SKM-1 (cell line): ENCODE measurements around the gene IGSF8.

ENCODE experiments used
- DNase-seq: peaks from one replicate; lab custom pipeline; 2025; ENCODE audit not compliant: unreplicated experiment; lab: John Stamatoyannopoulos, UW

The IGSF8 gene, protein sequence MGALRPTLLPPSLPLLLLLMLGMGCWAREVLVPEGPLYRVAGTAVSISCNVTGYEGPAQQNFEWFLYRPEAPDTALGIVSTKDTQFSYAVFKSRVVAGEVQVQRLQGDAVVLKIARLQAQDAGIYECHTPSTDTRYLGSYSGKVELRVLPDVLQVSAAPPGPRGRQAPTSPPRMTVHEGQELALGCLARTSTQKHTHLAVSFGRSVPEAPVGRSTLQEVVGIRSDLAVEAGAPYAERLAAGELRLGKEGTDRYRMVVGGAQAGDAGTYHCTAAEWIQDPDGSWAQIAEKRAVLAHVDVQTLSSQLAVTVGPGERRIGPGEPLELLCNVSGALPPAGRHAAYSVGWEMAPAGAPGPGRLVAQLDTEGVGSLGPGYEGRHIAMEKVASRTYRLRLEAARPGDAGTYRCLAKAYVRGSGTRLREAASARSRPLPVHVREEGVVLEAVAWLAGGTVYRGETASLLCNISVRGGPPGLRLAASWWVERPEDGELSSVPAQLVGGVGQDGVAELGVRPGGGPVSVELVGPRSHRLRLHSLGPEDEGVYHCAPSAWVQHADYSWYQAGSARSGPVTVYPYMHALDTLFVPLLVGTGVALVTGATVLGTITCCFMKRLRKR

DNA sequence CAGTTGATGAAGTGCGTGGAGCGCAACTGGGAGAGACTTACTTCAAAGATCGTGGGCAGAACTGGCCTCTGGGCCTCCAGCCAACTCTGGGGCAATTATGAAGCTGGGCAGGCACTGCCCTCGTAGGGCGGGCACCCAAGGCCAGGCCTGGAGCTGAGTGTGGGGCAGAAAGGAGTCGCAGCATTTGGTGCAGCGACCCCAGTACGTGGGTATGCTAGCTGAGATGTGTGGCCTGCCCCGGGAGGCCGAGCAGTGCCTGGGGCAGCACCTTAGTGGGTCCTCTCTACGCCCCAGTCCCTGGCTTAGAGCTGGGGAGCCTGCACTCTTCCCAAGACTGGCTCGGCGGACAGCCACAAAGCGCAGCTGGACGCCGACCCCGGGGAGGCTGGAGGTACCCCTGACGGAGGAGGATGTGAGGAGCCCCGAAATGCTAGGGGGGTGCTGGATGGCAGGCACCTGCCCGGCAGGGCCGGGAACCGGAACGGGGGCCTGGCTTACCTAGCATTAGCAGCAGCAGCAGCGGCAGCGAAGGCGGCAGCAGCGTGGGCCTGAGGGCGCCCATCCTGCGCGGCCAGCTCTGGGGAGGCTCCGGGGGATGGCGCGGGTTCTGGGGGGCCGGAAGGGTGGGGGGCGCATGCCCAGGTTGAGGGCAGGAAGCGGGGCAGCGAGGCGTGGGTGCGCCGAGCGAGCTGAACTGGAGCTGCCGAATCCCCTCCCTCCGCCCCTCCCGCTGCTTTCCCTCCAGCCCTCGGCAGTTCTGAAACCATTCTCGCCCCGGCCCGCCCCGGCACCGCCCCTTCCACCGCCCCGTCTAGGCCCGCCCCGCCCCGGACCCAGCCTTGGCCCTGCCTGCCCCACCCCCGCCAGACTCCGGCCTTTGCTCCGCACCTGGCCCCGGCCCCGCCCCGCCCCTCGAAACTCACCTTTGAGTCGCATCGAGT, at the start of gene IGSF8:
TSS of gene IGSF8 (minus strand) at position 709 of the 941 bp plus-strand sequence. CDS start at position 562, 147 bp downstream.
- DNase-seq: peak; percentile 65

DNA sequence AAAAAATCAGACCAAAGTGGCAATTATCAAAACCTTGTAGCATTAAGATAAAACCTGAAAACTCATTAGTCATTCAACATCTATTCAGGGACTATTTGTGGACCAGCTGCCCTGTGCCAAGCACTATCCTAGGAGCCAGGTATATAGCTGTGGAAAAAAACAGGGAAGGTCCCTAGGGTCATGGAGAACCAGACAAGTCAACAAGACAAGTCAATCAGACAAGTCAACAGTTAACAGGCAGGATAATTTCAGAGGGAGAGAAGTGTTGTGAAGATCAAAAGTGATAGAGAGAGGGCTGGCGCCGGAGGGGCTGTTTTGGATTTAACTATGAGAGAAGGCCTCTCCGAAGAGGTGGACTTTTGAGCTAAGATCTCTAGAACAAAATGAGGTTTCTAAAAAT, 49.7 kb upstream of the IGSF8 start:
- DNase-seq: no peak

DNA sequence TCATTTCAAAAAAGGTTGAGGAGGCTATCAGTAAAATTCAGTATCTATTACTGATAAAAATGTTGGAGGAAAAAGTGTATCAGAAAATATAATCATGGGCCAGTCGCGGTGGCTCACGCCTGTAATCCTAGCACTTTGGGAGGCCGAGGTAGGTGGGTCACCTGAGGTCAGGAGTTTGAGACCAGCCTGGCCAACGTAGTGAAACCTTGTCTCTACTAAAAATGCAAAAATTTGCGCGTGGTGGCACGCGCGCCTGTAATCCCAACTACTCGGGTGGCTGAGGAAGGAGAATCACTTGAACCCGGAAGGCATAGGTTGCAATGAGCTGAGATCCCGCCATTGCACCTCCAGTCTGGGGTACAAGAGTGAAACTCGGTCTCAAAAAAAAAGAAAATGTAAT, 47.7 kb upstream of the IGSF8 start:
- no peak for DNase-seq

DNA sequence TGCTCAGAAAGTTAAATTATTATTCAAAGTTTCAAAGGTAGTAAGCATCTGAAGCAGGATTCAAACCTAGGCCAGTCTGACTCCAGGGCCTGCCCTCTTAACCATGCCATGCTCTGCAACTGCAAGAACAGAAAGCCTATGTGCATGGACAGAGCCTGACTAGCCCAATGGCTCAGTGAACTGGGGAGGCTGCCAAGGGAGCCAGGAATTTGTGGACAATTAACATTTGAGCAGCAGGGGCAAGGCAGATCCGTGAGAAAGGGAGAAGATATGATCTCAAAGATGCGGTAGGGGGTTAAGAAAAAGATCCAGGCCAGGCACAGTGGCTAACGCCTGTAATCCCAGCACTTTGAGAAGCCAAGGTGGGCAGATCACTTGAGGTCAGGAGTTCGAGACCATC, 46.5 kb upstream of the IGSF8 start:
- DNase-seq: no peak

DNA sequence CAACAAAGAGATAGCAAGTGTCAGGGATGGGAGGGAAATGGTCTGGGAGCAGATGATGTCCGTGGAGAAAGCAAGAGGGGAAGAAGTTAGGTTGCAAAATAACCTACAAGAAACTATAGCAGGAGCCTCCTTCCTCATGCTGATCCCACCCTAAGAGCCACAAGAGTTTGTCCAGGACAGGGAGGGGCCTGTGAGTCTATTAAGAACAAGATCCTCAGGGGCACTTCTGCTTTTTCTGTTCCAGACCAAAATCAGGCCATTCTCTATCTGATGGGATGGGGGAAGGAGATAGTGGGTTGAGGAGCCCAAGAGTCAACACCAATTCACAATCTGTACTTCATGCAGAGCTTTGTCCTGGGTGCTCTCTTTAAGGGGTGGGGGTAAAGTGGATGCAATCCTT, 45.3 kb upstream of the IGSF8 start:
- peak; percentile 92 for DNase-seq

DNA sequence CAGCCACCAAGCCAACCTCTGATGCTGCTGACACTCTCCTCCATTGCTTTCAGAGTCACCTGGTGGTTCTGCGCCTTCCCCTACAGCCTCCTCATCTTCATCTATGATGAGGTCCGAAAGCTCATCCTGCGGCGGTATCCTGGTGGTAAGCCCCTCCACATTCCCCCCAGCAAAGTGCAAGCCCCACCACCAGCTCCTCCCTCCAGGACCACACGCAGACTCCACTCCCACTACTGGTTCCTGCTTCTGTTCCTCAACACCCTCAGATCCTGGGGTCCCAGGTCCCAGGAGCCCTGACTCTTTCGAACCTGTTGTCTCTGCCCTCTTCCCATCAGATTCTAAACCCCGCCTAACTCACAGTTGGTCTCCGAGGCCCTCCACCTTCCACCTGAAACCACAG, 41.4 kb upstream of the IGSF8 start:
- no peak for DNase-seq

DNA sequence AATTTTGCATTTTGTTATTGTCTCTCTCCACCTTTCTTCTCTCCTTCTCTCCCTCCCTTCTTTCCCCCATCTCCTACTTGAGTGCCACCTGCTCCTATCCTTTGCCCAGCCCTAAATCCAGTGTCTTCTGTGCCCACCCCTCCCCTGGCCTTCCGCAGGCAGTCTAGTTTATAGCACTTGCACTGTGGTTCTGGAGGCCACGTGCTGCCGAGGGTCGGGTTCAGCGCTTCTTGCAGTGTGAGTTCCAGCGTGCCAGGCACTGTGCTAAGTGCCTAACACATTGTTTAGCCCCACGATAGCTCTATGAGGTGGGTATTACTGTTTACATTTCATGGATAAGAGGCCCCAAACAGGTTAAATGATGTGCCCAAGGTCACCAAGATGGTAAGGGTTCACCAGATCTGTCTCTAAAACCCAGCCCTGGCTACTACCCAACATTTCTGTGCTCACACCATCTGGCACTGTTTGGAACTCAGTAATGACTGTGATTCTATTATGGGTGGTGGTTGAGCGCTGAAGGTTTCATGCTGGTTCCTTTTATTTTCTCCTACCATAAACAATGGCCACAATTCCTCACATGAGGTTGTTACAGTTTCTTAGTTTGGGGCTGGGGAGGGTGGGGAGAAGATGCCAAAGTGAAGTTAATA, 38.9 kb upstream of the IGSF8 start:
- DNase-seq: no peak

DNA sequence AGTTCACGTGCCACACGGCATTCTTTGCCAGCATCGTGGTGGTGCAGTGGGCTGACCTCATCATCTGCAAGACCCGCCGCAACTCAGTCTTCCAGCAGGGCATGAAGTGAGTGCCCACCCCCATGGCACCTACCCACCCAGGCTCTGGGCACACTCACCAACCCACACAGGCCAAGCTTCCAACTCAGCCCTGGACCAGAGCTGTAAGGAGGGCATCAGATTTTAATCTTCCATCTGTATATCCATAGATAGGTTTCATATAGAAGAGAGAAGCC, 38.4 kb upstream of the IGSF8 start:
- no peak for DNase-seq

DNA sequence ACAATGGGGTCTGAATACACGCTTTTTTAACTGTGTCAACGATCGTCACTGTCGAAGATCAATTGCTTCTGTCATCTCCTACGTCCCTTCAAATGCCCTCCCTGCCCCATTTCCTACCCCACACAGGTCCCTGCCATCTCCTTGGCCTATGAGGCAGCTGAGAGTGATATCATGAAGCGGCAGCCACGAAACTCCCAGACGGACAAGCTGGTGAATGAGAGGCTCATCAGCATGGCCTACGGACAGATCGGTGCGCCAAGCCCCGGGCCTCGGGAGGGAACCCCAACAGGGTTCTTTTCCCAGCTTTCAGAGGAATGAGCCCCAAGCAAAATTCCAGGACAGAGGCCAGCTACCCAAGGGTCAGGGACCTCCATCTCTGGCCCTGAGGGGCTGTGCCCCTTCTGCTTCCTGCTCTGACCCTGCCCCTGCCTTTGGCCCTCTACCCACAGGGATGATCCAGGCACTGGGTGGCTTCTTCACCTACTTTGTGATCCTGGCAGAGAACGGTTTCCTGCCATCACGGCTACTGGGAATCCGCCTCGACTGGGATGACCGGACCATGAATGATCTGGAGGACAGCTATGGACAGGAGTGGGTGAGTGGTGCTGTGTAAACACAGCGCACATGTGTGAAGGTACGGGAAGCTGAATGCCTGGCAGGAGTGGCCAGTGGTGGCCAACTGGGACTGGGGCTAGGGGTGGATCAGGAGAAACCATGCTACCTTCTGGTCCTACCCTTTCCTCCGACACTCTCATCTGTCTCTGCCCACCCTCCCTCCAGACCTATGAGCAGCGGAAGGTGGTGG, 37.9 kb upstream of the IGSF8 start:
- no peak for DNase-seq

DNA sequence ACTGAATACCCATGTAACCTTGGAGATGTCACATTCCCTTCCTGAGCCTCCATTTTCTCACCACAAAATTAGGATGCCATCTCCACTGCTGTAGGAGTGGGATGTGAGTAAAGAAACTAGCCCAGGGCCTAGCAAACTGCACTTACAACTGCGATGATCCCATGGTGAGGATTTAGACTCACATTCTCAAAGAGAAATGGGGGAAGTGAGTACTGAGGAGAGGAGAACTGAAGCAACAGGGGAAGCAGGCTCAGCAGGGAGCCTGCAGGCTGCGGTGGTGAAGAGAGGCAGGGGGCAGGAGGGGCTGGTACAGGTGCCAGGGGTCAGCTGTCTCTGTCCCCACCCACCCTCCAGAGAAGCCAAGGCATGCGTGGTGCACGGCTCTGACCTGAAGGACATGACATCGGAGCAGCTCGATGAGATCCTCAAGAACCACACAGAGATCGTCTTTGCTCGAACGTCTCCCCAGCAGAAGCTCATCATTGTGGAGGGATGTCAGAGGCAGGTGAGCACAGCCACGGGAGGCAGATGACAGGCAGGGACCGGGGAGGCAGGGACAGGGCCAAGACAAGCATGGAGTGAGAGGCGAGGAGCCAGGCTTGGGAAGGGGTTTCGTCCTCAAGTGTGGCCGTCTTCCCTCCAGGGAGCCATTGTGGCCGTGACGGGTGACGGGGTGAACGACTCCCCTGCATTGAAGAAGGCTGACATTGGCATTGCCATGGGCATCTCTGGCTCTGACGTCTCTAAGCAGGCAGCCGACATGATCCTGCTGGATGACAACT, 36.6 kb upstream of the IGSF8 start:
- no peak for DNase-seq

DNA sequence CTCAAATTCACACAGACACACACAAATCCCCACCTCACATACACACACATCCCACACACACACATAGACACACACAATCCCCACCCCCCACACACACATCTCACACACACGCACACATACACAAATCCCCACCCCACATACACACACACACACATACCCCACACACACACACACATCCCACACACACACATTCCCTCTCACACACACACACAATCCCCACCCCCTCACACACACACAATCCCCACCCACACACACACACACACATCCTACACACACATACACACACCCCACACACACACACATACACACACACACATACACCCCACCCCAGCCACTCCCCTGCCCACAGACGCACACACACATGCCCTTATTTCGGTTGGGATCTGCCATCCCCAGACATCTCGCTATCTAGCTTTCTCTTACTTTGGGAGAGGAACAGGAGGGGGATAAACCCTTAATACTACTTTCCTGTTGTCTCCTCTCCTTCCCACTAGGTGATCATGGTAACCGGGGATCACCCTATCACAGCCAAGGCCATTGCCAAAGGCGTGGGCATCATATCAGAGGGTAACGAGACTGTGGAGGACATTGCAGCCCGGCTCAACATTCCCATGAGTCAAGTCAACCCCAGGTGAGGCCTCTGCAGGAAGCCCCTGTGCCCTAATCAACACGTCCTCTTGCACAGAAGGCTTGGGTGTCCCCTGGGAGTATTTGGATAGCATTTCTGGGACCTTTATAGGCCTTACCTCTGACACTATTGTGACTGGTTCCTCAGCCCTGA, 35.8 kb upstream of the IGSF8 start:
- DNase-seq: no peak

DNA sequence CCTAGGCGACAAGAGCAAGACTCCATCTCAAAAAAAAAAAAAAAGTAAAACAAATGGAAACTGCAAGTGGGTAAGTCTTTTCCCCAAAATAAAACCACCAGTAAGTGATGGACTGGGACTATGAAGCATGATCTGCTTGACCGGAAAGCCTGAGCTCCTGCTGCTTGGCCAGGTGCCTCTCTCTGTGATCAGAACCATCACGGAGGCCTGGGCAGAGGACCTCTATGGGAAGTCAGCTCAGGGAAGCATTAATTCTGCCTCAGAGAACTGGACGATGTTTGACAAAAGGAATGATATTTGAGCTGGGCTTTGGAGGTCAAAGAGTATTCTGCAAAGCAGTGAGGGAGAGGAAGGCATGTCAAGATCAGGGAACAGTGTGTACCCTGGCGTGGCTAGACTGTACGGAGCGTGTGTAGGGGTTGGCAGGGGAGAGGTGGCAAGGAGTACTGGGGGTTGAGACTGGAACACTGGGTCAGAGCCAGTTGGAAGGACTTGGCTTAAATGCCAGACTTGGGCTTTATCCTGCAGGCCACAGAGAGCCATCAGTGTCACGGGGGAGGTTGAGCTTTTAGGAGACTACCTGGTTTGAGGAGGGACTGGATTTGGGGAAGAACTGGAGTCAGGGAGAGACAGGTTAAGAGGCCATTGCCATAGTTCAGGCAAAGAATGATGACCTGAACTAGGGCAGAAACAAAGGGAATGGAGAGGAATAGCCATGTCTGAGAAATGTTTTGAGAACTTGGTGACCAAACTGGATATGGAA, 33.6 kb upstream of the IGSF8 start:
- no peak for DNase-seq

DNA sequence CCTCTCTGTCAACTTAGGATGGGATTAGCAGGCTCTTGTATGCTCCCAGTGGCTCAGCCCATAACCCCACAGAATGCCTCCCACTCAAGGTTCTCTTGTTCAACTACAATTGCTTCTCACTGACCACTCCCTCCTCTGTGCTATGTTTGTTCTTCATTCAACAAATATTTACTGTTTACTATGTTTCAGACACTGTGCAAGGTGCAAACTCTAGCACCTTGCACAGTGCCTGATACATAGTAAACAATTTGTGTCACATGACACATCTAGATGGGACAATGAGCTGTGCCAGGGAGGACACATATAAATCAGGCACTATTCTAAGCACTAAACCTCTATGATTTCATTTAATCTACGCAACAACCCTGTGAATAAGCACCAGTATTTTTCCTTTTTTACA, 32.5 kb upstream of the IGSF8 start:
- DNase-seq: no peak

DNA sequence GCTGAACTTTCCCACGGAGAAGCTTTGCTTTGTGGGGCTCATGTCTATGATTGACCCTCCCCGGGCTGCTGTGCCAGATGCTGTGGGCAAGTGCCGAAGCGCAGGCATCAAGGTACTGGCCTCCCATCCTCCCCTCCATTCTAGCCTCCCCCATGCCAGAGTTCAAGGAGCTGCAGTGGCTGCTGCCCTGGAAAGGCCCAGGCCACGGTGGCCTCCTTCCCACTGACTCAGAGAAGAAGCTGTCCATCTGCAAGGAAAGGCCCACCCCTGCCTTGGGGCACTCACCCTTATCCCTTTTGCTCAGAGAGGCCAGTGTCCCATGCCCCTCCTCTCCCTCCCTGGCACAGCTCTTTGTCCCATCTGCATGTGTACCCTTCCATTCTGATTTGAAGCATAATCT, 32.1 kb upstream of the IGSF8 start:
- no peak for DNase-seq

DNA sequence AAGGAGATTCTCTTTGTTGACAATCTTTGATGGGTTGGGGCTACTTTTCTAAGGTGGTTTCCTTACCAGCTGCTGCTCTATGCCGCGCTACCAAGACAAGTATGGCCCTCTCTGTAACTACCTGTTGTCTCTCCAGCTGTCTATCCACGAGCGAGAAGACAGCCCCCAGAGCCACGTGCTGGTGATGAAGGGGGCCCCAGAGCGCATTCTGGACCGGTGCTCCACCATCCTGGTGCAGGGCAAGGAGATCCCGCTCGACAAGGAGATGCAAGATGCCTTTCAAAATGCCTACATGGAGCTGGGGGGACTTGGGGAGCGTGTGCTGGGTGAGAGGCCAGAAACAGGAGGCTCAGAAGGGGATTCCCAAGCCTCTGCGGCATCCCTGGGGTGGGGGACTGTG, 31.5 kb upstream of the IGSF8 start:
- DNase-seq: no peak

DNA sequence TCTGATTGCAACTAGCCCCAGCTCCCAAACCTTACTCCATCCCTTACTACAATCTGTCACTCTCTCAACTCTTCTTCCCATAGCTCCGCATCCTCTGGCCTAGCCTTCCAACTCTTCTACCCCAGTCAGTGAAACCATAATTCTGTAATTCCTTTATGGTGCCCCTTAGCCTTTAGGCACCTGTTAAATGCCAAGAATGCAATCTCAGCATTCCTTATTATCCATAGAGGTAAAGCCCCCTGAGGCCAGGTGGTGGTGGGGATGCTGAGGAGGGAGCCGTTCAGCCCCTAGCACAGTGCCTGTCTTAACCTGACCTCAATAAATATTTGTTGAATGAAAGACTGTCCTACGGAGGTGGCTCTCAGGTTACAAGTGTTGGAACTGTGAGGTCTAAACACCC, 31.1 kb upstream of the IGSF8 start:
- no peak for DNase-seq

DNA sequence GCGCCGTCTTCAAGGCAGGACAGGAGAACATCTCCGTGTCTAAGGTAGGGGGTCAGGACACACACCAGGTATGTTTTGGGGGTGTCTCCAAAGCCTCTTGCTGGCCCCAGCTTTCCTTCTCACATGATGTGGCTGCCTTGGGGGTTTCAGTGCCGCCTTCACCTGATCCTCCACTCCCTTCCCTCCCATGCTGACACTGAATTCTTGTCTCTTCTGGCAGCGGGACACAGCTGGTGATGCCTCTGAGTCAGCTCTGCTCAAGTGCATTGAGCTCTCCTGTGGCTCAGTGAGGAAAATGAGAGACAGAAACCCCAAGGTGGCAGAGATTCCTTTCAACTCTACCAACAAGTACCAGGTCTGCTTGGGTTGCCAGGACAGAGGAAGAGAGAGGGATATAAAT, 30.6 kb upstream of the IGSF8 start:
- DNase-seq: no peak

DNA sequence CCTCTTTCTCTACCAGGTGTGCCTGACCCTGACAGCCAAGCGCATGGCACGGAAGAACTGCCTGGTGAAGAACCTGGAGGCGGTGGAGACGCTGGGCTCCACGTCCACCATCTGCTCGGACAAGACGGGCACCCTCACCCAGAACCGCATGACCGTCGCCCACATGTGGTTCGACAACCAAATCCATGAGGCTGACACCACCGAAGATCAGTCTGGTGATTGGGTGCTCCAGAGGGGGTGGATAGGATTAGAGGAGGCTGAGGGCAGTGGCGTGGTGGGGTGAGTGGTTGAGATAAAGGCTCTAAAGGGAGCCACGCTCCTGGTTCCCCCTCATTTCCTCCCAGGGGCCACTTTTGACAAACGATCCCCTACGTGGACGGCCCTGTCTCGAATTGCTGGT, 30.2 kb upstream of the IGSF8 start:
- no peak for DNase-seq
